ENCODE measurements around the gene SHC1.
"Not testable (repeated sequence)": the region's sequence is repeated elsewhere in the genome, so short reads cannot be mapped to it uniquely, and the experiment has no call there.

The SHC1 gene

DNA sequence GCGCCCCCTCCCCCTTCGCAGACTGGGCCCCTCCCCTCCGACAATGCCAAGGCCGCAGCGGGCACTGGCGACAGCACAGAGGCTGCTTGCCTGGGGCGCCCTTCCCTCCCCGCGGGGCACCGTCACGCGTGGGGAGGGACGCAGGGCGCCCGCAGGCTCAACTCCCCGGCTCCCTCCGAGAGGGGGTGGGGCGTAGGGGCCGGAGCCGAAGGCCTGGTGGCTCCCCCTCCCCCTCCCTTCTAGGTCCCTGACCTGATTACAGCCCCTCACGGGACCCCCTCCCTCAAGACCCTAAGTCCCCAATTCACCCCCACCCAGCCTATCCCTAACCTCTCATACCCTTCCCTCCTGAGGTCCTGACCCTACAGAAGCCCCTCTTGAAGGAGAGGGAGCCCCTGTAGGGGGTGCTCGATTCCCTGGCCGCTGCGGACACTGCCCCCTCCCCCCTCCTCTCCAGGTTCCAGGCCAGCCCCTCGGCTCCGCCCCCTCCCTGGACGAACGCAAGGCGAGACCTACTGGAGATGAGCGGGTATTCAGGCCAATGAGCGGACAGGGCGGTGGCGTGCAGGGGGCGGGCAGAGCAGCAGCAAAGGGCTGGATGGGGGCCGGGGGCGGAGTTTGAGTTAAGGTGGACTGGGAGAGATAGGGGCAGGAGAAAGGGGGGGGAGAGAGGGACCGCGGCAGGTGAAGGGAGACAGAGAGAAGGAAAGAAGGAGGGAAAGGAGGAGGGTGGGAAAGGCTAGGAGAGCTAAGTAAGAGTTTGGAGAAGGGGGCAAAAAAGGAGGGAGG lies 31.3 kb upstream of the SHC1 start:
- peak overlapping the region; percentile 80 for H3K27ac ChIP-seq (ENCODE audit: insufficient read depth, low read depth, low read length, poor library complexity, severe bottlenecking)
- H3K9me3 ChIP-seq (ENCODE audit: control insufficient read depth, low read length), result no peaks in the 10 kb centered on the region
- no peaks in the 10 kb centered on the region for H3K36me3 ChIP-seq (ENCODE audit: control insufficient read depth, insufficient read depth, low read length)
- H3K4me1 ChIP-seq (ENCODE audit: control insufficient read depth, insufficient read depth, low read length), result peaks cover 10% of the 10 kb centered on the region
- peak overlapping the region; percentile 55 for H3K4me3 ChIP-seq (ENCODE audit: insufficient read depth, low read depth, low read length)
- no peaks in the 10 kb centered on the region for H3K27me3 ChIP-seq (ENCODE audit: control insufficient read depth, insufficient read depth, low read length, poor library complexity, severe bottlenecking)
- 0% methylated on average over 38 of the region's 38 CpGs for WGBS, 2 experiments

DNA sequence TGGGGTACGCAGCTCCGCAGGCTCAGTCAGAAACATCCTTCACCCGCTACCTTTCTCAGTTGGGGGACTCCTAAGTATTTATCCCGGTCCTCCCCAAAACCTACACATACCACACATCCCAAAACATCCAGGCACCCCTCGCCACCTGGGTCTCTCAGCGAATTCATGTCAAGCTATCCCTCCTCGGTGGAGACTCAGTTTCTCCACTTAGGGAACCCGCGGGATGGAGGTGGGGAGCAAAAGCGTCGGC lies 30.8 kb upstream of the SHC1 start:
- peak overlapping the region; percentile 80 for H3K27ac ChIP-seq (ENCODE audit: insufficient read depth, low read depth, low read length, poor library complexity, severe bottlenecking)
- 1% methylated on average over 11 of the region's 11 CpGs for WGBS, 2 experiments

DNA sequence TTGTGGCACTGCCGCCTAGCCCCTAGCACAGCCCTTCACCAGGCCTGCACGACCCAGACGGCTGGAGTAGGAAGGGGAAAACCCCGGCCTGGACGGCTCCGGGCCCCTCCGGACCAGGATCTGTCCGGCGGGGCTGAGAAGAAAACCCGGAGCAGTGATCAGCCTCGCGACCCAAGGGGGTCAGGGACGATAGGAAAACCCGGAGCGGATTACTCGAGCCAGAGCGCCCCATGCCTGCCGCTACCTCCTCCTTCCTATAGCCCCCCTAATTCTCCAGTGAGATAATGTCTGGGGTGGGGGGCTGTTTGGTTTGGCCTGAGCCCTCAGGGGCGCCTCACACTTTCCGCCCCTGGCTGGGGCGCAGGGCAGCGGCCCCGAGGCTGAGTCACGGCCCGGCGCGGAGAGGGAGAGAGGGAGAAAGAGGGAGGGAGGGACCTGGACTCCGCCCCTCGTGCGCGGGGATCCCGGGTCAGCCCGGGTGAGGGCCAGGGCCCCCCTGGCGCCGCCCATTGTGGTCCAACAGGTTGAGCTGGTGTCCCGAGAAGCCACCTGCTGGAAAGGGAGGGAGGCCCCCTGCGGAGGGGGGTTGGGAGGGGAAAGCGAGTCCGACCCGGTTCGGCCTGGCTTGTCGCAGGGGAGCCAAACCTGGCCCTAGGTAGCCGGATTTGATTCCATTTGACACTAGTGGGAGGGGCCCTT lies 30.3 kb upstream of the SHC1 start:
- no peaks in the 10 kb centered on the region for H3K27me3 ChIP-seq (ENCODE audit: control insufficient read depth, insufficient read depth, low read length, poor library complexity, severe bottlenecking)
- WGBS, 2 experiments, result 0 to 1% methylated on average over 43 of the region's 43 CpGs
- peak overlapping the region; percentile 80 for H3K27ac ChIP-seq (ENCODE audit: insufficient read depth, low read depth, low read length, poor library complexity, severe bottlenecking)

More for the DNA sequence above, 30.8 kb upstream of the SHC1 start:
- peak overlapping the region; percentile 55 for H3K4me3 ChIP-seq (ENCODE audit: insufficient read depth, low read depth, low read length)
- H3K4me1 ChIP-seq (ENCODE audit: control insufficient read depth, insufficient read depth, low read length), result peaks cover 10% of the 10 kb centered on the region
- no peaks in the 10 kb centered on the region for H3K9me3 ChIP-seq (ENCODE audit: control insufficient read depth, low read length)
- H3K27me3 ChIP-seq (ENCODE audit: control insufficient read depth, insufficient read depth, low read length, poor library complexity, severe bottlenecking), result no peaks in the 10 kb centered on the region
- no peaks in the 10 kb centered on the region for H3K36me3 ChIP-seq (ENCODE audit: control insufficient read depth, insufficient read depth, low read length)

DNA sequence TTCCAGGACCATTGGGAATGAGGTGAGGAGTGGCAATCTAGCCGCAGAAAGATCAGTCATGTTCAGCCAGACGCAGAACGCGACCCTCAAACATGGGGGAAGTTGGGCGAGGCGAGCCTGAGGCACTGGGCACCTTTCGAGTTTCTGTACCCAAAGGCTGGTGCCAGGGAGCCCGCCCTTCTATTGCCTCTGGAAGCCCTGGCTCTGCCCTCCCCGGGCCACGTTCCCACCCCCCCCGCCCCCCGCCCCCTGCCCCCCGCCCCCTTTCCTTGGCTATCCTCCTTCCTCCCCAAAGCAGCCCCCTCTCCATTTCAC lies 29.8 kb upstream of the SHC1 start:
- WGBS, 2 experiments, result 0 to 1% methylated on average over 8 of the region's 13 CpGs
- Histone ChIP-seq H3K9me3 (ENCODE audit: control insufficient read depth, low read length) (no peaks in the 10 kb centered on the region), H3K4me1 (ENCODE audit: control insufficient read depth, insufficient read depth, low read length) (peaks cover 10% of the 10 kb centered on the region), H3K36me3 (ENCODE audit: control insufficient read depth, insufficient read depth, low read length) (no peaks in the 10 kb centered on the region), H3K4me3 (ENCODE audit: insufficient read depth, low read depth, low read length) (peak overlapping the region; percentile 55), H3K27me3 (ENCODE audit: control insufficient read depth, insufficient read depth, low read length, poor library complexity, severe bottlenecking) (no peaks in the 10 kb centered on the region), H3K27ac (ENCODE audit: insufficient read depth, low read depth, low read length, poor library complexity, severe bottlenecking) (peak overlapping the region; percentile 80)

More for the DNA sequence above, 30.3 kb upstream of the SHC1 start:
- Histone ChIP-seq H3K4me1 (ENCODE audit: control insufficient read depth, insufficient read depth, low read length) (peaks cover 10% of the 10 kb centered on the region), H3K9me3 (ENCODE audit: control insufficient read depth, low read length) (no peaks in the 10 kb centered on the region), H3K4me3 (ENCODE audit: insufficient read depth, low read depth, low read length) (peak overlapping the region; percentile 55), H3K36me3 (ENCODE audit: control insufficient read depth, insufficient read depth, low read length) (no peaks in the 10 kb centered on the region)

DNA sequence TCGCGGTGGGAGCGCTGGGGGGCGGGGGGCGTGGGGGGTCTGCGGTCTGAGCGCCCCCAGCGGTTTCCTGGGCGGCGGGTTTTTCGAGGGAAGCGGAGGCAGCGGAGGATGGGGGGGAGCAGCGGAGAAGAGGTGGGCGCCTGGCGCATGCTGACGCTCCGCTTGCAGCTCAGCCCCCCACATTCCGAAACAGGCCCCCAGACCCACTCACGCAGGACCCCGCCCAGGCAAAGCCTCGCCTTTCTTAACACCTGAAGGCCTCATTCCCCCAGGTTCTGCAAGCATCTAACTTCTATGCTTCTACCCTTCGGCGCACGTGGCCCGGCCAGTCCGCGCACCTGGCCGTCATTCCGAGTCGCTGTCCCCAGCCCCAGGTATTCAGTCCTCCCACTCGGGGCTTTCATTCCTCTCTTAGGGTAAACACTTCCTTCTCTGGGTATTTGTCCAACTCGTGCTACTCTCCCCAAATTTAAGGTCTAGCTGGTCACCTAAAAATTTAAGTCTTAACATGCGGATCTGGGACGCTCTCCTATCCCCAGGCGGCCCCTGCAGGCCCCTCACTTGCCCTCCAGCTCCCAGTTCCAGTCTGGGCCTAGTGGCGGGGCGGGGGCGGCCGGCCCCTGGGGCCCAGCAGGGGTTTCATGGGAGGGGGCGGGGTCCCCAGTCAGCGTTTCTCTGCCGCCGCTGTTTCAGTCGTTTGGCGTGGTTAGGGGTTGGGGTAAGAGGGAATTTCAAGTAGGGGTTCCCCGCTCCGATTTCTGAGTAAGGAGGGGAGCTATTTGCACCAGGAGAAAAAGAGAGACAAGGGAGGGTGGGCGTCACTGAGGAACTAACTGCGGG lies 29.2 kb upstream of the SHC1 start:
- Histone ChIP-seq H3K27ac (ENCODE audit: insufficient read depth, low read depth, low read length, poor library complexity, severe bottlenecking) (peak overlapping the region; percentile 80), H3K4me1 (ENCODE audit: control insufficient read depth, insufficient read depth, low read length) (peaks cover 8% of the 10 kb centered on the region), H3K9me3 (ENCODE audit: control insufficient read depth, low read length) (no peaks in the 10 kb centered on the region), H3K27me3 (ENCODE audit: control insufficient read depth, insufficient read depth, low read length, poor library complexity, severe bottlenecking) (no peaks in the 10 kb centered on the region), H3K36me3 (ENCODE audit: control insufficient read depth, insufficient read depth, low read length) (no peaks in the 10 kb centered on the region), H3K4me3 (ENCODE audit: insufficient read depth, low read depth, low read length) (peak overlapping the region; percentile 55)
- WGBS, 2 experiments, result 0 to 1% methylated on average over 50 of the region's 50 CpGs

DNA sequence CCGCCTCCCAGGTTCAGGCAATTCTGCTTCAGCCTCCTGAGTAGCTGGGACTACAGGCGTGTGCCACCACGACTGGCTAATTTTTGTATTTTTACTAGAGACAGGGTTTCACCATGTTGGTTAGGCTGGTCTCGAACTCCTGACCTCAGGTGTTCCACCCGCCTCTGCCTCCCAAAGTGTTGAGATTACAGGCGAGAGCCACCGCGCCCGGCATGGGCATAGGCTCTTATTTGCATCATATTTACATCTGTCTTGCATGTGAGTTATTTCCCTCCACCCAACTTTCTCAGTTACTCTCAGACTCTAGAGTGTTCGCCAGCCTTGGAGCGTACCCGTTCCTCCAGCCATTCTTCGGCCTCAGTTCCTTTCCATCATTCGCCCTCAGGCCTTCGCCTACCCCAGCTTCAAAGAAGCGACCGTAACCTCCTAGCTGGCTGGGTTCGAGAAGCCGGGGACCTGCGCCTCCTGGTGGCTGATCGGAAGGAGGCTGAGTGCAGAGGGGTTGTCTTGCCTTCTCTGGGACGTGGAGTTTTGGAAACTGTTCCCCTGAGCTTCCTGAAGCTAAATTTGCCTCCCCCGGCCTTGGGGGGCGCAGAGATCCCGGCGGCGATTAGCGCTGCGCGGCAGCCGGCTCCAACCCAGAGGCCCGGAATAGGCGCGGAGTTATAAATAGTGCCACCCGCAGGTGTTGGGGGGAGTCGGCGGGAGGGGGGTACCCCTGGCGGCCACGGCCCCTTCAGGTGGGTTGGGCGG lies 28.4 kb upstream of the SHC1 start:
- H3K4me3 ChIP-seq (ENCODE audit: insufficient read depth, low read depth, low read length), result peak overlapping the region; percentile 55
- 21% methylated on average over 40 of the region's 40 CpGs for WGBS, 2 experiments
- no peak overlapping the region for H3K27ac ChIP-seq (ENCODE audit: insufficient read depth, low read depth, low read length, poor library complexity, severe bottlenecking)
- no peaks in the 10 kb centered on the region for H3K36me3 ChIP-seq (ENCODE audit: control insufficient read depth, insufficient read depth, low read length)
- peaks cover under 1% of the 10 kb centered on the region for H3K4me1 ChIP-seq (ENCODE audit: control insufficient read depth, insufficient read depth, low read length)
- H3K9me3 ChIP-seq (ENCODE audit: control insufficient read depth, low read length), result no peaks in the 10 kb centered on the region
- H3K27me3 ChIP-seq (ENCODE audit: control insufficient read depth, insufficient read depth, low read length, poor library complexity, severe bottlenecking), result no peaks in the 10 kb centered on the region

DNA sequence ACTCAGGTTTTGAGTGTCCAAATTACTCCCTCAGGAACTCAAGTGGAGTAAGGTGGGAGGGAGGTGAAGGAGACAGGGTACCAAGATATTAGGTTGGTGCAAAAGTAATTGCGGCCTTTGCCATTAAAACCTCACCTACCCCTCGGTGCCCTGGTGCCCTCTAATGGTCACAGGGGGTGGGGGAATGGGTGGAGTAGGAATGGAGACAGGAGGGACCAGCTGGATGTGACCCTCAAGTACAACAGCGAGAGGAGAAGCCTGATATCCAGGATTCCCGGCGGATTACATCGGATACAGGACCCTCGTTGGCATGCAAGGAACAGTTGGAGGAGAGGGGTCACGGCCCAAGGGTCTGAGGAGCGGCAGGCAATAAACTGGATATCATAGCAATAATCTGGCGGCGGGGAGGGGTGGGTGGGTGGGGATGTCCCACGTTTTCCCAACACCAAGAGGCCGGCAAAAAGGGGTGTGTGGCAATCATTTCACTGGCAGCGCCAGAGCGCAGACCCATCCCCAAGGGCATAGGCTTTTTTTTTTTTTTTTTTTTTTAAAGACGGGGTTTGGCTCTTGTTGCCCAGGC lies 27.7 kb upstream of the SHC1 start:
- no peaks in the 10 kb centered on the region for H3K27me3 ChIP-seq (ENCODE audit: control insufficient read depth, insufficient read depth, low read length, poor library complexity, severe bottlenecking)
- WGBS, 2 experiments, result 92 to 96% methylated on average over 14 to 16 of the region's 16 CpGs
- no peaks in the 10 kb centered on the region for H3K4me1 ChIP-seq (ENCODE audit: control insufficient read depth, insufficient read depth, low read length)
- no peak overlapping the region for H3K27ac ChIP-seq (ENCODE audit: insufficient read depth, low read depth, low read length, poor library complexity, severe bottlenecking)
- H3K4me3 ChIP-seq (ENCODE audit: insufficient read depth, low read depth, low read length), result no peak overlapping the region
- no peaks in the 10 kb centered on the region for H3K36me3 ChIP-seq (ENCODE audit: control insufficient read depth, insufficient read depth, low read length)
- H3K9me3 ChIP-seq (ENCODE audit: control insufficient read depth, low read length), result no peaks in the 10 kb centered on the region

DNA sequence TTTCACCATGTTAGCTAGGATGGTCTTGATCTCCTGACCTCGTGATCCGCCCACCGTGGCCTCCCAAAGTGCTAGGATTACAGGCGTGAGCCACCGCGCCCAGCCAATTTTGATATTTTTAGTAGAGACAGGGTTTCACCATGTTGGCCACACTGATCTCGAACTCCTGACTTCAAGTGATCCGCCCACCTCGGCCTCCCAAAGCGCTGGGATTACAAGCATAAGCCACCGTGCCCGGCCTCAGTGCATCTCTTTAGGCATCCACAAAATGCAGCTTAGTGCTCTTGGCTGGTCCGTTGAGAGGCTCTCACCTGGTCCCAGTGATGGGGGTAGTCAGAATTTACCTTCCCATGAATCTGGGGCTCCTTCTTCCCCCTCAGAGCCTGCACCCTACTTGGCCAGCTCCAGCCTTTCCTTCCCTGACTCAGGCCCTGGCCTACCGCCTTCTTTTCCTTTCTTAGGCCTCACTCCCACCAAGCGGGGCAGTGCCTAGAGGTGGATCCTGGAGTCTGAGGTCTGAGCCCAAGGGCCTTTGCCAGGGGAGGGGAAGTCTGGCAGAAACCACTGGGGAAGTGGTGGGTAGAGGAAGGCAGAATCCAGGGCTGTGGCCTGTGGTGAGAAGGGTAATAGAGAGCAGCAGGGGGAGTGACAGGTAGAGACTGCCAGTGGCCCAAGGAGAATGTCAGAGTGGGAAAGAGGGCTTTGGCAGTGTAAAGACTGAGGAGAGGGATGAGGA lies 26.6 kb upstream of the SHC1 start:
- Histone ChIP-seq H3K4me1 (ENCODE audit: control insufficient read depth, insufficient read depth, low read length) (no peaks in the 10 kb centered on the region), H3K27ac (ENCODE audit: insufficient read depth, low read depth, low read length, poor library complexity, severe bottlenecking) (no peak overlapping the region), H3K4me3 (ENCODE audit: insufficient read depth, low read depth, low read length) (no peak overlapping the region), H3K9me3 (ENCODE audit: control insufficient read depth, low read length) (no peaks in the 10 kb centered on the region), H3K27me3 (ENCODE audit: control insufficient read depth, insufficient read depth, low read length, poor library complexity, severe bottlenecking) (no peaks in the 10 kb centered on the region), H3K36me3 (ENCODE audit: control insufficient read depth, insufficient read depth, low read length) (no peaks in the 10 kb centered on the region)
- WGBS, 2 experiments, result 88 to 89% methylated on average over 15 of the region's 15 CpGs

DNA sequence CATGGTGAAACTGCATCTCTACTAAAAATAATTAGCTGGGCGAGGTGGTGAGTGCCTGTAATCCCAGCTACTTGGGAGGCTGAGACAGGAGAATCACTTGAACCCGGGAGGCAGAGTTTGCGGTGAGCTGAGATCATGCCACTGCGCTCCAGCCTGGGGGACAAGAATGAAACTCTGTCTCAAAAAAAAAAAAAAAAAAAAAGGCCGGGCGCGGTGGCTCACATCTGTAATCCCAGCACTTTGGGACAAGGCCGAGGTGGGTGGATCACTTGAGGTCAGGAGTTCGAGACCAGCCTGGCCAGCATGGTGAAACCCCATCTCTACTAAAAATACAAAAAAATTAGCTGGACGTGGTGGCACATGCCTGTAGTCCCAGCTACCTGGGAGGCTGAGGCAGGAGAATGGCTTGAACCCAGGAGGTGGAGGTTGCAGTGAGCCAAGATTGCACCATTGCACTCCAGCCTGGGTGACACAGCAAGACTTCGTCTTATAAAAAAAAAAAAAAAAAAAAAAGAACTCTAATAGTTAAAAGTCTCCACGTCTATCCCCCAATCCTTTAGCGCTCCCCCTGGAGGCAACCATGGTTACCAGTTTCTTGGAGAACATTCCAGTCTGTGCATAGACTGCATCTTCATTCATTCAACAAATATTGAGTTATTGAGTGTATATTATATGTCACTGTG lies 24.9 kb upstream of the SHC1 start:
- 77 to 91% methylated on average over 10 to 12 of the region's 13 CpGs for WGBS, 2 experiments
- not testable (repeated sequence) for H3K4me1 ChIP-seq (ENCODE audit: control insufficient read depth, insufficient read depth, low read length); H3K27me3 ChIP-seq (ENCODE audit: control insufficient read depth, insufficient read depth, low read length, poor library complexity, severe bottlenecking); H3K36me3 ChIP-seq (ENCODE audit: control insufficient read depth, insufficient read depth, low read length); H3K27ac ChIP-seq (ENCODE audit: insufficient read depth, low read depth, low read length, poor library complexity, severe bottlenecking); H3K4me3 ChIP-seq (ENCODE audit: insufficient read depth, low read depth, low read length); H3K9me3 ChIP-seq (ENCODE audit: control insufficient read depth, low read length)

All from ectodermal cell (in vitro differentiated cells).